HCT116 (cell line): ENCODE data around the gene CFHR5. TPM values are rescaled to one million over a fixed set of nuclear protein-coding genes. Genes with fewer than 3 reads are reported as not detected.

Experiments used
- ATAC-seq: fragments of 200-7000 bp; cut with Tn5 transposase; 2 replicates; pipeline ENCODE4 v1.9.1; 2020; ENCODE audit warnings: mild to moderate bottlenecking, moderate library complexity
- BruUV-seq: library from RNA; stranded (reverse); fragments of 400-500 nt; replicated peaks from 2 replicates; lab custom pipeline; 2021; lab: Mats Ljungman, UMichigan
- CTCF ChIA-PET: fragments of 300-600 bp; sonication (Branson Sonifier 250); formaldehyde crosslinking; loops from one replicate; lab custom pipeline; 2021; ENCODE audit warnings: antibody characterized with exemption; lab: Charles Lee
- POLR2A ChIA-PET: fragments of 300-600, 350-600 bp; sonication (Branson Sonifier 250); formaldehyde crosslinking; loops from one replicate; lab custom pipeline; 2021; ENCODE audit warnings: antibody characterized with exemption; lab: Charles Lee
- RAD21 ChIA-PET, 2 experiments: fragments of 300-600 bp; sonication (Branson Sonifier 250); formaldehyde crosslinking; loops; one replicate each; lab custom pipeline; 2023; ENCODE audit warnings: low total read pairs in 2 of 2; ENCODE audit not compliant: uncharacterized antibody in 2 of 2, unreplicated experiment in 2 of 2, low non-redundant PET in 1 of 2; lab: Charles Lee
- DNase-seq: peaks from one replicate; pipeline ENCODE4 v3.0.0-alpha.2; 2010; ENCODE audit warnings: low read depth, low spot score
- H2AFZ ChIP-seq: fragments of 200-600 bp; shearing (Covaris generic), sonication (generic); 2 replicates; pipeline ENCODE4 v1.6.1; 2017; ENCODE audit warnings: low read depth, mixed run types, mixed read lengths, antibody characterized with exemption, low read length; ENCODE audit not compliant: poor library complexity, severe bottlenecking
- H3K27ac ChIP-seq: 2 replicates; pipeline ENCODE4 v1.5.1; 2012; ENCODE audit warnings: low read depth, low read length
- H3K27me3 ChIP-seq: fragments of 200-600 bp; sonication (generic); 2 replicates; pipeline ENCODE4 v1.6.1; 2016; ENCODE audit warnings: mixed run types, low read length, mixed read lengths; ENCODE audit not compliant: insufficient read depth
- H3K36me3 ChIP-seq, 2 experiments: fragments of 200-500 bp in 1 of 2; fragments of 200-600 bp in 1 of 2; sonication (Bioruptor generic) in 1 of 2; sonication (generic) in 1 of 2; 2 replicates each; pipeline versions ENCODE4 v1.5.1 to v1.6.1; 2014 to 2016; ENCODE audit warnings: low read length in 2 of 2, inconsistent platforms in 1 of 2, mixed read lengths in 1 of 2, mixed run types in 1 of 2; ENCODE audit not compliant: insufficient read depth in 2 of 2, control insufficient read depth in 1 of 2
- H3K4me1 ChIP-seq, 2 experiments: fragments of 200-600 bp in 1 of 2; sonication (generic) in 1 of 2; 2 replicates each; pipeline versions ENCODE4 v1.5.1 to v1.6.1; 2012 to 2017; ENCODE audit warnings: low read length in 2 of 2, inconsistent platforms in 1 of 2, mild to moderate bottlenecking in 1 of 2, mixed read lengths in 1 of 2, mixed run types in 1 of 2, moderate library complexity in 1 of 2; ENCODE audit not compliant: insufficient read depth in 2 of 2, control insufficient read depth in 1 of 2
- H3K4me2 ChIP-seq: fragments of 200-600 bp; sonication (generic); 2 replicates; pipeline ENCODE4 v1.6.1; 2017; ENCODE audit warnings: mixed run types, low read length, mixed read lengths
- H3K4me3 ChIP-seq, 2 experiments: fragments of 200-600 bp in 1 of 2; sonication (generic) in 1 of 2; replicated peaks in 1 of 2; 2 replicates each; pipeline ENCODE4 v1.5.1; 2011 to 2016; ENCODE audit warnings: low read length in 2 of 2, control low read depth in 1 of 2, low read depth in 1 of 2, mild to moderate bottlenecking in 1 of 2, mixed read lengths in 1 of 2, mixed run types in 1 of 2
- H3K79me2 ChIP-seq: fragments of 200-600 bp; sonication (generic); 2 replicates; pipeline ENCODE4 v1.6.1; 2017; ENCODE audit warnings: mild to moderate bottlenecking, mixed run types, low read length, moderate library complexity, mixed read lengths; ENCODE audit not compliant: insufficient read depth
- H3K9ac ChIP-seq: fragments of 200-600 bp; sonication (generic); 2 replicates; pipeline ENCODE4 v1.6.1; 2016; ENCODE audit warnings: low read length, mixed read lengths
- H3K9me2 ChIP-seq: fragments of 200-600 bp; sonication (generic), shearing (Covaris generic); 2 replicates; pipeline ENCODE4 v1.6.1; 2017; ENCODE audit warnings: mixed run types, mild to moderate bottlenecking, moderate library complexity; ENCODE audit not compliant: insufficient read depth
- H3K9me3 ChIP-seq, 2 experiments: fragments of 200-500 bp in 1 of 2; fragments of 200-600 bp in 1 of 2; sonication (Bioruptor generic) in 1 of 2; sonication (generic) in 1 of 2; 2 replicates each; pipeline ENCODE4 v1.6.1; 2014 to 2017; ENCODE audit warnings: low read length in 2 of 2, mixed read lengths in 2 of 2, inconsistent platforms in 1 of 2, low read depth in 1 of 2, mild to moderate bottlenecking in 1 of 2, mixed run types in 1 of 2, moderate library complexity in 1 of 2; ENCODE audit not compliant: control insufficient read depth in 1 of 2, insufficient read depth in 1 of 2
- H4K20me1 ChIP-seq: fragments of 200-600 bp; sonication (generic), shearing (Covaris generic); 2 replicates; pipeline ENCODE4 v1.6.1; 2017; ENCODE audit warnings: mixed run types, mild to moderate bottlenecking, moderate library complexity; ENCODE audit not compliant: insufficient read depth
- CBX3 ChIP-seq: IDR thresholded peaks from 2 replicates; pipeline ENCODE4 v1.6.1; 2012; ENCODE audit warnings: low read depth
- CEBPB ChIP-seq: IDR thresholded peaks from 2 replicates; pipeline ENCODE4 v1.6.1; 2012; ENCODE audit warnings: low read depth
- EGR1 ChIP-seq: IDR thresholded peaks from 2 replicates; pipeline ENCODE4 v1.6.1; 2012; ENCODE audit warnings: low read depth
- ELF1 ChIP-seq: IDR thresholded peaks from 2 replicates; pipeline ENCODE4 v1.6.1; 2012; ENCODE audit warnings: low read depth, borderline replicate concordance
- EZH2phosphoT487 ChIP-seq: fragments of 200-600 bp; IDR thresholded peaks from 2 replicates; pipeline ENCODE4 v1.6.1; 2018; ENCODE audit warnings: antibody characterized with exemption, borderline replicate concordance
- FOSL1 ChIP-seq: IDR thresholded peaks from 2 replicates; pipeline ENCODE4 v1.6.1; 2012; ENCODE audit warnings: low read depth
- POLR2AphosphoS5 ChIP-seq: IDR thresholded peaks from 2 replicates; pipeline ENCODE4 v1.6.1; 2011; ENCODE audit warnings: mild to moderate bottlenecking, low read depth, low read length, moderate library complexity
- RAD21 ChIP-seq: IDR thresholded peaks from 2 replicates; pipeline ENCODE4 v1.6.1; 2012; ENCODE audit warnings: low read depth, mild to moderate bottlenecking
- SIN3A ChIP-seq: IDR thresholded peaks from 2 replicates; pipeline ENCODE4 v1.6.1; 2012; ENCODE audit warnings: low read depth
- SP1 ChIP-seq: IDR thresholded peaks from 2 replicates; pipeline ENCODE4 v1.6.1; 2012; ENCODE audit warnings: low read depth
- YY1 ChIP-seq: IDR thresholded peaks from 2 replicates; pipeline ENCODE4 v1.6.1; 2011; ENCODE audit warnings: low read length, low read depth, moderate library complexity, mild to moderate bottlenecking; ENCODE audit not compliant: insufficient replicate concordance; ENCODE audit errors: extremely low read depth
- ZFX ChIP-seq: fragments of 450-650 bp; IDR thresholded peaks from 2 replicates; pipeline ENCODE4 v1.6.1; 2017
- ZNF274 ChIP-seq: fragments of 200-500 bp; sonication (Bioruptor generic); IDR thresholded peaks from 2 replicates; pipeline ENCODE4 v1.6.1; 2014; ENCODE audit warnings: mild to moderate bottlenecking, low read depth, low read length, inconsistent platforms
- intact Hi-C: fragments of 100-400 bp; cut with micrococcal nuclease; formaldehyde crosslinking; loops from 2 replicates; pipeline ENCODE4 v1.10.0; 2022
- total RNA-seq: library from RNA; stranded (reverse); gene quantifications from one replicate; pipeline ENCODE4 v1.2.1, GENCODE V29; 2021; ENCODE audit not compliant: unreplicated experiment
- TF ChIP-seq, protein P1 (sequence below): IDR thresholded peaks from 2 replicates; pipeline ENCODE4 v1.6.1; 2012
- TF ChIP-seq, protein P2 (sequence below): IDR thresholded peaks from 2 replicates; pipeline ENCODE4 v1.6.1; 2012; ENCODE audit warnings: low read depth
- TF ChIP-seq, protein P3 (sequence below): IDR thresholded peaks from 2 replicates; pipeline ENCODE4 v1.6.1; 2012
- TF ChIP-seq, protein P4 (sequence below), 3 experiments: fragments of 200-600 bp in 1 of 3; sonication (generic) in 1 of 3; IDR thresholded peaks in 2 of 3; conservative IDR thresholded peaks in 1 of 3; 2 replicates each; pipeline ENCODE4 v1.5.1; 2012 to 2017; ENCODE audit warnings: low read depth in 2 of 3, low read length in 2 of 3, antibody characterized with exemption in 1 of 3, borderline replicate concordance in 1 of 3, control low read depth in 1 of 3, mild to moderate bottlenecking in 1 of 3, mixed read lengths in 1 of 3, mixed run types in 1 of 3, moderate library complexity in 1 of 3; ENCODE audit not compliant: insufficient read depth in 1 of 3

The CFHR5 gene
- total RNA-seq, 1 experiment from 2014 or later = not detected

DNA sequence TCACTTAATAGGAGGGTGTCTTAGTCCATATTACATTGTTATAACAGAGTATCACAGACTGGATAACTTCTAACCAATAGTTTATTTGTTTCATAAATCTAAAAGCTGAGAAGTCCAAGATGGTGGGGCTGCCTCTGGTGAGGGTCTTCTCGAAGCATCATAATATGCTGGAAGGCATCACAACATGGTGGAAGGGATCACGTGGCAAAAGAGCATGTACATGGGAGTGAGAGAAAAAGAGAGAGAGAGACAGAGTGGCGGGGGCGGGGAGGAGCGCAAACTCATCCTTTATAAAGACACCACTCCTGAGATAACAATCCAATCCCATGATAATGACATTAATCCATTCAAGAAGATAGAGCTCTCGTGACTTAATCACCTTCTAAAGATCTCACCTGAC is 31.5 kb downstream of the CFHR5 start:
- Histone ChIP-seq H3K4me1 (no peaks in the 10 kb centered on the region), H4K20me1 (no peaks in the 10 kb centered on the region), H3K9ac (no peak overlapping the region), H3K79me2 (no peaks in the 10 kb centered on the region), H3K9me2 (no peaks in the 10 kb centered on the region), H2AFZ (no peak overlapping the region), H3K4me3 (no peak overlapping the region), H3K27me3 (no peaks in the 10 kb centered on the region), H3K36me3 (no peaks in the 10 kb centered on the region), H3K27ac (no peak overlapping the region), H3K9me3 (peaks cover 0 to 3% of the 10 kb centered on the region in 2 experiments; a peak in 1 of 4 replicates), H3K4me2 (no peak overlapping the region)
- BruUV-seq = no TSS peak
- TF ChIP-seq CBX3 (no peak), CEBPB (no peak), ELF1 (no peak), SP1 (no peak), POLR2AphosphoS5 (no peak), ZNF274 (no peak), ZFX (no peak), YY1 (no peak), SIN3A (no peak), FOSL1 (no peak), EZH2phosphoT487 (no peak), EGR1 (no peak), RAD21 (no peak)
- TF ChIP-seq, protein P1, sequence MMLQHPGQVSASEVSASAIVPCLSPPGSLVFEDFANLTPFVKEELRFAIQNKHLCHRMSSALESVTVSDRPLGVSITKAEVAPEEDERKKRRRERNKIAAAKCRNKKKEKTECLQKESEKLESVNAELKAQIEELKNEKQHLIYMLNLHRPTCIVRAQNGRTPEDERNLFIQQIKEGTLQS = no peak
- TF ChIP-seq, protein P2, sequence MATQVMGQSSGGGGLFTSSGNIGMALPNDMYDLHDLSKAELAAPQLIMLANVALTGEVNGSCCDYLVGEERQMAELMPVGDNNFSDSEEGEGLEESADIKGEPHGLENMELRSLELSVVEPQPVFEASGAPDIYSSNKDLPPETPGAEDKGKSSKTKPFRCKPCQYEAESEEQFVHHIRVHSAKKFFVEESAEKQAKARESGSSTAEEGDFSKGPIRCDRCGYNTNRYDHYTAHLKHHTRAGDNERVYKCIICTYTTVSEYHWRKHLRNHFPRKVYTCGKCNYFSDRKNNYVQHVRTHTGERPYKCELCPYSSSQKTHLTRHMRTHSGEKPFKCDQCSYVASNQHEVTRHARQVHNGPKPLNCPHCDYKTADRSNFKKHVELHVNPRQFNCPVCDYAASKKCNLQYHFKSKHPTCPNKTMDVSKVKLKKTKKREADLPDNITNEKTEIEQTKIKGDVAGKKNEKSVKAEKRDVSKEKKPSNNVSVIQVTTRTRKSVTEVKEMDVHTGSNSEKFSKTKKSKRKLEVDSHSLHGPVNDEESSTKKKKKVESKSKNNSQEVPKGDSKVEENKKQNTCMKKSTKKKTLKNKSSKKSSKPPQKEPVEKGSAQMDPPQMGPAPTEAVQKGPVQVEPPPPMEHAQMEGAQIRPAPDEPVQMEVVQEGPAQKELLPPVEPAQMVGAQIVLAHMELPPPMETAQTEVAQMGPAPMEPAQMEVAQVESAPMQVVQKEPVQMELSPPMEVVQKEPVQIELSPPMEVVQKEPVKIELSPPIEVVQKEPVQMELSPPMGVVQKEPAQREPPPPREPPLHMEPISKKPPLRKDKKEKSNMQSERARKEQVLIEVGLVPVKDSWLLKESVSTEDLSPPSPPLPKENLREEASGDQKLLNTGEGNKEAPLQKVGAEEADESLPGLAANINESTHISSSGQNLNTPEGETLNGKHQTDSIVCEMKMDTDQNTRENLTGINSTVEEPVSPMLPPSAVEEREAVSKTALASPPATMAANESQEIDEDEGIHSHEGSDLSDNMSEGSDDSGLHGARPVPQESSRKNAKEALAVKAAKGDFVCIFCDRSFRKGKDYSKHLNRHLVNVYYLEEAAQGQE = no peak
- TF ChIP-seq, protein P3, sequence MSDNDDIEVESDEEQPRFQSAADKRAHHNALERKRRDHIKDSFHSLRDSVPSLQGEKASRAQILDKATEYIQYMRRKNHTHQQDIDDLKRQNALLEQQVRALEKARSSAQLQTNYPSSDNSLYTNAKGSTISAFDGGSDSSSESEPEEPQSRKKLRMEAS = no peak
- TF ChIP-seq, protein P4, sequence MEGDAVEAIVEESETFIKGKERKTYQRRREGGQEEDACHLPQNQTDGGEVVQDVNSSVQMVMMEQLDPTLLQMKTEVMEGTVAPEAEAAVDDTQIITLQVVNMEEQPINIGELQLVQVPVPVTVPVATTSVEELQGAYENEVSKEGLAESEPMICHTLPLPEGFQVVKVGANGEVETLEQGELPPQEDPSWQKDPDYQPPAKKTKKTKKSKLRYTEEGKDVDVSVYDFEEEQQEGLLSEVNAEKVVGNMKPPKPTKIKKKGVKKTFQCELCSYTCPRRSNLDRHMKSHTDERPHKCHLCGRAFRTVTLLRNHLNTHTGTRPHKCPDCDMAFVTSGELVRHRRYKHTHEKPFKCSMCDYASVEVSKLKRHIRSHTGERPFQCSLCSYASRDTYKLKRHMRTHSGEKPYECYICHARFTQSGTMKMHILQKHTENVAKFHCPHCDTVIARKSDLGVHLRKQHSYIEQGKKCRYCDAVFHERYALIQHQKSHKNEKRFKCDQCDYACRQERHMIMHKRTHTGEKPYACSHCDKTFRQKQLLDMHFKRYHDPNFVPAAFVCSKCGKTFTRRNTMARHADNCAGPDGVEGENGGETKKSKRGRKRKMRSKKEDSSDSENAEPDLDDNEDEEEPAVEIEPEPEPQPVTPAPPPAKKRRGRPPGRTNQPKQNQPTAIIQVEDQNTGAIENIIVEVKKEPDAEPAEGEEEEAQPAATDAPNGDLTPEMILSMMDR (IDR thresholded peaks at IDR 0.05 in 2 of 3, conservative IDR thresholded peaks at IDR 0.05 in 1 of 3; ENCODE audit: borderline replicate concordance in 1 of 3, insufficient read depth in 1 of 3, low read depth in 2 of 3, low read length in 2 of 3) = no peak
- ATAC-seq (no peak), DNase-seq (no peak)
- ChIA-PET POLR2A (no interaction called here), CTCF (no interaction called here), RAD21 (no interaction called here)
- intact Hi-C loops = no loop called here
